Measurements from ENCODE around the gene GET3.

GET3 gene

GRCh38 chr19:12787458-12787857, 50.2 kb downstream of the GET3 start:
- H3K9me3 ChIP-seq (ENCODE audit: insufficient read depth, low read length, severe bottlenecking), result no peaks in the 10 kb centered on the region
- H3K27me3 ChIP-seq (ENCODE audit: insufficient read depth, low read length, poor library complexity), result no peaks in the 10 kb centered on the region
- no peaks in the 10 kb centered on the region; the same call in 1 of the 2 replicates for H3K36me3 ChIP-seq (ENCODE audit: insufficient read depth, low read length)
- no peak for ATAC-seq (ENCODE audit: insufficient read depth, low read depth)
- H3K4me1 ChIP-seq (ENCODE audit: insufficient read depth, low read length), result peaks cover 59% of the 10 kb centered on the region
- no peak overlapping the region for H3K4me2 ChIP-seq (ENCODE audit: insufficient read depth, low read length)
- no peak for TF ChIP-seq CTCF (IDR thresholded peaks at IDR 0.05; ENCODE audit: borderline replicate concordance, extremely low read depth, low read length, poor library complexity, severe bottlenecking)
- no peak for TF ChIP-seq EZH2 (IDR thresholded peaks at IDR 0.05; ENCODE audit: borderline replicate concordance, low read depth, low read length, severe bottlenecking)
- no peak overlapping the region for H3K9ac ChIP-seq (ENCODE audit: low read depth, low read length)
- no peak for DNase-seq
- H3K27ac ChIP-seq (ENCODE audit: low read length), result no peak overlapping the region
- peaks cover 11% of the 10 kb centered on the region for H3K79me2 ChIP-seq (ENCODE audit: insufficient read depth, low read length)
- H3K4me3 ChIP-seq (ENCODE audit: low read depth in 1 of 2, low read length in 2 of 2), result no peak overlapping the region
- H4K20me1 ChIP-seq (ENCODE audit: insufficient read depth, low read length), result no peaks in the 10 kb centered on the region; the same call in 1 of the 2 replicates
- no peak overlapping the region for H2AFZ ChIP-seq (ENCODE audit: low read depth, low read length)

GRCh38 chr19:12788042-12788681, 50.9 kb downstream of the GET3 start:
- no peaks in the 10 kb centered on the region for H3K9me3 ChIP-seq (ENCODE audit: insufficient read depth, low read length, severe bottlenecking)
- no peaks in the 10 kb centered on the region for H3K27me3 ChIP-seq (ENCODE audit: insufficient read depth, low read length, poor library complexity)
- peaks cover 54% of the 10 kb centered on the region for H3K4me1 ChIP-seq (ENCODE audit: insufficient read depth, low read length)
- no peaks in the 10 kb centered on the region; the same call in 1 of the 2 replicates for H3K36me3 ChIP-seq (ENCODE audit: insufficient read depth, low read length)
- no peak for TF ChIP-seq EZH2 (IDR thresholded peaks at IDR 0.05; ENCODE audit: borderline replicate concordance, low read depth, low read length, severe bottlenecking)
- no peak for TF ChIP-seq CTCF (IDR thresholded peaks at IDR 0.05; ENCODE audit: borderline replicate concordance, extremely low read depth, low read length, poor library complexity, severe bottlenecking)
- H3K4me3 ChIP-seq (ENCODE audit: low read depth in 1 of 2, low read length in 2 of 2), result no peak overlapping the region
- no peaks in the 10 kb centered on the region; the same call in 1 of the 2 replicates for H4K20me1 ChIP-seq (ENCODE audit: insufficient read depth, low read length)
- H2AFZ ChIP-seq (ENCODE audit: low read depth, low read length), result no peak overlapping the region
- ATAC-seq (ENCODE audit: insufficient read depth, low read depth) (no peak), DNase-seq (no peak)
- H3K4me2 ChIP-seq (ENCODE audit: insufficient read depth, low read length), result no peak overlapping the region
- no peak overlapping the region for H3K9ac ChIP-seq (ENCODE audit: low read depth, low read length)
- peaks cover 18% of the 10 kb centered on the region for H3K79me2 ChIP-seq (ENCODE audit: insufficient read depth, low read length)
- no peak overlapping the region for H3K27ac ChIP-seq (ENCODE audit: low read length)

GRCh38 chr19:12788682-12789097, 51.4 kb downstream of the GET3 start:
- Histone ChIP-seq H3K27me3 (ENCODE audit: insufficient read depth, low read length, poor library complexity) (no peaks in the 10 kb centered on the region), H3K9me3 (ENCODE audit: insufficient read depth, low read length, severe bottlenecking) (no peaks in the 10 kb centered on the region), H3K4me1 (ENCODE audit: insufficient read depth, low read length) (peaks cover 49% of the 10 kb centered on the region), H3K4me2 (ENCODE audit: insufficient read depth, low read length) (no peak overlapping the region), H3K9ac (ENCODE audit: low read depth, low read length) (no peak overlapping the region), H3K36me3 (ENCODE audit: insufficient read depth, low read length) (no peaks in the 10 kb centered on the region; the same call in 1 of the 2 replicates), H3K4me3 (ENCODE audit: low read depth in 1 of 2, low read length in 2 of 2) (no peak overlapping the region), H4K20me1 (ENCODE audit: insufficient read depth, low read length) (no peaks in the 10 kb centered on the region; the same call in 1 of the 2 replicates), H3K79me2 (ENCODE audit: insufficient read depth, low read length) (peaks cover 20% of the 10 kb centered on the region), H2AFZ (ENCODE audit: low read depth, low read length) (no peak overlapping the region), H3K27ac (ENCODE audit: low read length) (no peak overlapping the region)
- ATAC-seq (ENCODE audit: insufficient read depth, low read depth), result no peak
- DNase-seq, result no peak
- no peak for TF ChIP-seq CTCF (IDR thresholded peaks at IDR 0.05; ENCODE audit: borderline replicate concordance, extremely low read depth, low read length, poor library complexity, severe bottlenecking)
- TF ChIP-seq EZH2 (IDR thresholded peaks at IDR 0.05; ENCODE audit: borderline replicate concordance, low read depth, low read length, severe bottlenecking), result no peak

Measured in DND-41 (cell line).